Sigmoid colon (tissue), 7 donors: ENCODE data around the gene CABLES2. TPM values are rescaled to one million over a fixed set of nuclear protein-coding genes. Genes with fewer than 3 reads are reported as not detected.

Experiments
- DNase-seq: peaks from one replicate; pipeline ENCODE4 v3.0.0-alpha.2; 2019
- H3K27ac ChIP-seq, 4 donors: fragments of 200-600 bp; sonication (generic); one replicate each; pipeline ENCODE4 v1.5.1; 2016 to 2019; ENCODE audit warnings: mild to moderate bottlenecking in 1 of 4
- H3K27me3 ChIP-seq, 3 donors: fragments of 200-600 bp; sonication (generic); one replicate each; pipeline ENCODE4 v1.5.1; 2019; ENCODE audit warnings: mild to moderate bottlenecking in 1 of 3
- H3K36me3 ChIP-seq, 4 donors: fragments of 200-600 bp; sonication (generic); one replicate each; pipeline ENCODE4 v1.5.1; 2016 to 2019
- H3K4me1 ChIP-seq, 4 donors: fragments of 200-600 bp; sonication (generic); one replicate each; pipeline ENCODE4 v1.5.1; 2017 to 2019
- H3K4me3 ChIP-seq, 4 donors: fragments of 200-600 bp; sonication (generic); one replicate each; pipeline ENCODE4 v1.5.1; 2017 to 2019; ENCODE audit warnings: mild to moderate bottlenecking in 2 of 4, moderate library complexity in 1 of 4
- H3K9me3 ChIP-seq, 4 donors: fragments of 200-600 bp in 3 of 4; sonication (generic) in 3 of 4; one replicate each; pipeline versions ENCODE4 v1.5.1 to v1.6.1; 2013 to 2019
- EP300 ChIP-seq, 4 donors: sonication (generic); formaldehyde crosslinking; IDR thresholded peaks; one replicate each; pipeline ENCODE4 v1.6.1; 2017; ENCODE audit warnings: antibody characterized with exemption in 4 of 4
- POLR2A ChIP-seq, 2 donors: fragments of 450-650 bp; IDR thresholded peaks; one replicate each; pipeline ENCODE4 v1.6.1; 2016; ENCODE audit warnings: antibody characterized with exemption in 2 of 2, mild to moderate bottlenecking in 2 of 2, moderate library complexity in 2 of 2
- POLR2AphosphoS5 ChIP-seq, 4 donors: sonication (generic); formaldehyde crosslinking; IDR thresholded peaks; one replicate each; pipeline ENCODE4 v1.6.1; 2017; ENCODE audit warnings: antibody characterized with exemption in 4 of 4
- WGBS, 2 donors: extraction: QIAGEN DNeasy Blood & Tissue Kit; methylation state at CpG; one replicate each; pipeline ENCODE4 v1.1.7; 2013; 5-methylcytosine and 5-hydroxymethylcytosine counted together
- intact Hi-C: fragments of 100-400 bp; cut with DNase I; formaldehyde crosslinking; loops from one replicate; pipeline ENCODE4 v1.15.1; 2023
- polyA plus RNA-seq, 3 donors: library from polyadenylated mRNA; stranded (reverse); fragments of 200-250 nt; gene quantifications; one replicate each; pipeline ENCODE4 v1.2.3, GENCODE V29; 2013
- total RNA-seq, 4 donors: library from RNA; depleted of rRNA; stranded (reverse); fragments of >200 nt; gene quantifications; one replicate each; pipeline ENCODE4 v1.1.0, GENCODE V29; 2016
- TF ChIP-seq, protein P1 (sequence below), 4 experiments: fragments of 450-650 bp in 3 of 4; fragments of 200-600 bp in 1 of 4; IDR thresholded peaks; one replicate each; pipeline ENCODE4 v1.5.1; 2016 to 2019; ENCODE audit warnings: antibody characterized with exemption in 4 of 4, mild to moderate bottlenecking in 3 of 4, moderate library complexity in 2 of 4
- donor health status: healthy with polysubstance abuse.
- donor health status: Bipolar disorder and iron deficiency.
- donor health status: healthy.

Gene CABLES2
- total and polyA plus RNA-seq, 7 donors, result 1.8 to 6.9 (median 3.6) TPM

DNA sequence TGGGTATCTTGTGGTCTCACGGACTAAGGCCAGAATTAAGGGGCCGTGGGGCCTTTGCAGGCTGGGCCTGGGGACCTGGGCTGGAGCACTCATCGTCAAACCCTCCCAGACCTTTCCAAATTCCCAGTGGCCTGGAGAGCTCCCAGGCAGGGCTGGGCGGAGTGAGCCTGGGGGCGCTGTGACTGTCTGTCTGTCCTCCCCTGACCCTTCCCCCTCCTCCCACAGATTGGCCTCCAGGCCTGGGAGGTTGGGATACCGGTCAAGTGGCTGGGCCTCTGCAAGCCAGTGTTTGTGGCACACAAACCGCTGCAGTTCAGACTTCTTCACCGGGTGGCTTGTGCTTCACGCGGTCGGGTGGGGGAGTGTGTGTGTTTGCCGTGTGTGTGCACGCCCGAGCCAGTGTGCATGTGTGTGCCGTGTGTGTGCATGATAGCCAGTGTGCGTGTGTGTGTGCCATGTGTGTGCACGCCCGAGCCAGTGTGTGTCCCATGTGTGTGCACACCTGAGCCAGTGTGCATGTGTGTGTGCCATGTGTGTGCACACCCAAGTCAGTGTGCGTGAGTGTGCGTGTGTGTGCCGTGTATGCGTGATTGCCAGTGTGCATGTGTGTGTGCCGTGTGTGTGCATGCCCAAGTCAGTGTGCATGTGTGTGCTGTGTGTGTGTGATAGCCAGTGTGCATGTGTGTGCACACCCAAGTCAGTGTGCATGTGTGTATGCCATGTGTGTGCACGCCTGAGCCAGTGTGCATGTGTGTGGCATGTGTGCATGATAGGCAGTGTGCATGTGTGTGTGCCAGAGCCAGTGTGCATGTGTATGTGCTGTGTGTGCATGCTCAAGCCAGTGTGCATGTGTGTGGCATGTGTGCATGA, 14.0 kb upstream of the CABLES2 start:
- no peaks in the 10 kb centered on the region for H3K36me3 ChIP-seq

DNA sequence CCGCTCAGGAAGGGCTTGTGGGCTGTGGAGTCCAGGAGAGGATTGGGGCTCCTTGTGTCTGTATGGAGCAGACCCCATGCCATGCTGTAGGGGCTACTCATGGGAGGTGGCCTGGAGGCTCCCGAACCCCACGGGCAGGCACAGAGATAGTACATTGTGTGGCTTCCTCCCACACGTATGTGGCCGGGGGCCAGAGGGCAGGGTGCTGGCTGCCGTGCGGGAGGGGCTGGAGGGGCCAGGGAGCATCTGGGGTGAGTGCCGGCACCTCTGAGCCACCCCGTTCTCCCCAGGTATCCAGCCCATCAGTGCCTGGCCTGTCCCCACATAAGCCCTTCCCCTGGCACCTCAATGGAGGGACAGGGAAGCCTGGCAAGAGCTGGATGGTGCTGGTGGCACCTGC, 12.7 kb upstream of the CABLES2 start:
- H3K36me3 ChIP-seq, result no peaks in the 10 kb centered on the region
- no peaks in the 10 kb centered on the region for H3K9me3 ChIP-seq
- intact Hi-C loops, result no loop called here
- H3K4me3 ChIP-seq, result no peak overlapping the region
- TF ChIP-seq POLR2A (IDR thresholded peaks at IDR 0.05) (no peak), POLR2AphosphoS5 (IDR thresholded peaks at IDR 0.05) (no peak), EP300 (IDR thresholded peaks at IDR 0.05) (no peak)
- TF ChIP-seq, protein P1, sequence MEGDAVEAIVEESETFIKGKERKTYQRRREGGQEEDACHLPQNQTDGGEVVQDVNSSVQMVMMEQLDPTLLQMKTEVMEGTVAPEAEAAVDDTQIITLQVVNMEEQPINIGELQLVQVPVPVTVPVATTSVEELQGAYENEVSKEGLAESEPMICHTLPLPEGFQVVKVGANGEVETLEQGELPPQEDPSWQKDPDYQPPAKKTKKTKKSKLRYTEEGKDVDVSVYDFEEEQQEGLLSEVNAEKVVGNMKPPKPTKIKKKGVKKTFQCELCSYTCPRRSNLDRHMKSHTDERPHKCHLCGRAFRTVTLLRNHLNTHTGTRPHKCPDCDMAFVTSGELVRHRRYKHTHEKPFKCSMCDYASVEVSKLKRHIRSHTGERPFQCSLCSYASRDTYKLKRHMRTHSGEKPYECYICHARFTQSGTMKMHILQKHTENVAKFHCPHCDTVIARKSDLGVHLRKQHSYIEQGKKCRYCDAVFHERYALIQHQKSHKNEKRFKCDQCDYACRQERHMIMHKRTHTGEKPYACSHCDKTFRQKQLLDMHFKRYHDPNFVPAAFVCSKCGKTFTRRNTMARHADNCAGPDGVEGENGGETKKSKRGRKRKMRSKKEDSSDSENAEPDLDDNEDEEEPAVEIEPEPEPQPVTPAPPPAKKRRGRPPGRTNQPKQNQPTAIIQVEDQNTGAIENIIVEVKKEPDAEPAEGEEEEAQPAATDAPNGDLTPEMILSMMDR (IDR thresholded peaks at IDR 0.05), result no peak
- H3K27ac ChIP-seq, result no peak overlapping the region
- 82 to 85% methylated on average over 9 of the region's 9 CpGs for WGBS, 2 donors
- no peaks in the 10 kb centered on the region for H3K4me1 ChIP-seq
- no peak for DNase-seq
- H3K27me3 ChIP-seq, result peaks cover 0 to 22% (median 7%) of the 10 kb centered on the region in 3 donors

More for the DNA sequence above, 14.0 kb upstream of the CABLES2 start:
- TF ChIP-seq POLR2AphosphoS5 (IDR thresholded peaks at IDR 0.05) (no peak), EP300 (IDR thresholded peaks at IDR 0.05) (no peak), POLR2A (IDR thresholded peaks at IDR 0.05) (no peak)
- H3K27ac ChIP-seq, result no peak overlapping the region
- H3K4me3 ChIP-seq, result no peak overlapping the region
- no peaks in the 10 kb centered on the region for H3K9me3 ChIP-seq
- intact Hi-C loops, result no loop called here
- DNase-seq, result no peak
- H3K4me1 ChIP-seq, result no peaks in the 10 kb centered on the region
- WGBS, 2 donors, result 92% methylated on average over 24 of the region's 24 CpGs
- peaks cover 0 to 23% (median 7%) of the 10 kb centered on the region in 3 donors for H3K27me3 ChIP-seq

DNA sequence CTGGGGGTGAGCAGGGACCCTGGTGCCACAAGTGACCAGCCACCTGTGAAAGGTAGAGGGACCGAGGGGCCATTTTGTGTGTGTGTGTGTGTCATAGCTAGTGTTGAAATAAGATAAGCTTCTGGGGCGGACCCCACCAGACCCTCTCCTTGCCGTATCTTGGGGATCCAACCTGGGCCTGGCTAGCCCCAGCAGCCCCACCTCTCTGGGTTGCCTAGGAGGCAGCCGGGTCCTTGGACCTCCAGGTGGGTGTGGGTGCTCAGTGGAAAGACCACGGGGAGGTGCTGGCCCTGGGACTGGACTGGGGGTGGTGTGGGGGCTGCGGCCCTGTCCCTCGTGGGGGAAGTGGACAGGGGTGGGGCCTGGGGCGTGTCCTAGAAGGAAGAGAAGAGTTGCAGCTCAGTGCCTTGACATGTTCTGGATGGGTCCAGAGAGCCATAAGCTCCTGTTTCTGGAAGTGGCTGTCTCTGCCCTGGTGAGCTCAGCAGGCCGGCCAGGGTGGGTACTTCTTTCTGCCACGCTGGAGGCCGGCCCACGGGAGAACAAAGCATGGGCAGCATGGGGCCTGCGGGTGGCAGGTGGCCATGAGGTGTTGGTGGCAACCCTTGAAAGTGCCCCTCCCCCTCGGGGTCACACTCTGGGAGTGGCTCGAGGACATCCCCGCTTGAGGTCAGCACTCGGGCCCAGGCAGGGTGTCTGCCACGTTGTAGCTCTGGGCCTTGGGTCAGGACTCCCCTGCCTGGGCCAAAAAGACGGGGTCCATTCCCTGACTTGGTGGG, 11.8 kb upstream of the CABLES2 start:
- DNase-seq, result no peak
- no peaks in the 10 kb centered on the region for H3K36me3 ChIP-seq
- H3K4me1 ChIP-seq, result no peaks in the 10 kb centered on the region
- intact Hi-C loops, result no loop called here
- WGBS, 2 donors, result 80 to 84% methylated on average over 19 of the region's 19 CpGs
- H3K4me3 ChIP-seq, result no peak overlapping the region
- H3K27me3 ChIP-seq, result peaks cover 0 to 14% (median 4%) of the 10 kb centered on the region in 3 donors
- TF ChIP-seq POLR2AphosphoS5 (IDR thresholded peaks at IDR 0.05) (no peak), EP300 (IDR thresholded peaks at IDR 0.05) (no peak), POLR2A (IDR thresholded peaks at IDR 0.05) (no peak)
- TF ChIP-seq, protein P1 (IDR thresholded peaks at IDR 0.05), result no peak
- no peak overlapping the region for H3K27ac ChIP-seq
- no peaks in the 10 kb centered on the region for H3K9me3 ChIP-seq

DNA sequence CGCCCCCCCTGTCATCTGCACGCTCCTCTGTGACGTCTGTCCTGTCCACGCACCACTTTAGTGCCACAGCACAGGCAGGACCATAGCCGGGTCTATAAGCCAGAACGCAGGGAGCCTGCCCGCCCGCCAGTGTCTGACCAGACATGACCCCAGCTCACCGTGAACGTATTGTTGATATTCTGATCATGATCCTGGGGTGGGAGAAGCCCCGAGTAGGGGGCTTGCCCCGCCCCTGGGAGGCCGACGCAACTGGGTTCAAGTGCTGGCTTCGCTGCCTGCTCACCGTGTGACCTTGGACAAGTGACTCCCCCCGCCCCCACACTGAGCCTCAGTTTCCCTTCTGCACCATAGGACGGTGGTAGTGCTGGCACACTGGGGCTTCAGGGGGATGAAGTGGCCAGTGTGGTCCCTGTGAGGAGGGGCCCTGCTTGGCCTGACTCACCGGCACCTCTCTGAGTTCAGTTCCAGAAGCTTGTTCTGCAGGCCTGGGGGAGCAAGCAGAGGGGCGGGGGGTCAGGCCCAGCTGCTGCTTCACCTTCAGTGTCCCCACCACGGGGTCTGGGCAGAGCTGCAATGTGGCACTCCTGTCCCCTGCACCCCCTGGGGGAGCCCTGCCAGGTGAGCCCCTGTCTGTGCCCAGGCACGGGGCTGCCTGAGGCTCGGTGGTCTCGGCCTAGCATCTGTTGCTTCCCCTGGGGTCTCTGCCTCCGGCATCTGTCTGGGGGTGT, 11.1 kb upstream of the CABLES2 start:
- no peaks in the 10 kb centered on the region for H3K36me3 ChIP-seq
- intact Hi-C loops, result no loop called here
- no peak for DNase-seq
- H3K4me1 ChIP-seq, result no peaks in the 10 kb centered on the region
- 83 to 87% methylated on average over 25 of the region's 25 CpGs for WGBS, 2 donors
- TF ChIP-seq EP300 (IDR thresholded peaks at IDR 0.05), result no peak
- no peak for TF ChIP-seq POLR2A (IDR thresholded peaks at IDR 0.05)
- TF ChIP-seq, protein P1 (IDR thresholded peaks at IDR 0.05), result no peak
- TF ChIP-seq POLR2AphosphoS5 (IDR thresholded peaks at IDR 0.05), result no peak
- H3K9me3 ChIP-seq, result no peaks in the 10 kb centered on the region
- peaks cover 0 to 8% (median 0%) of the 10 kb centered on the region in 3 donors for H3K27me3 ChIP-seq
- no peak overlapping the region for H3K4me3 ChIP-seq
- H3K27ac ChIP-seq, result no peak overlapping the region
